Cardiac muscle cell (in vitro differentiated cells and primary cell): Measurements from ENCODE around the gene RAB27B. TPM values are rescaled to one million over a fixed set of nuclear protein-coding genes. Genes with fewer than 3 reads are reported as not detected.

ENCODE experiments used
- DNase-seq, 2 donors: peaks; one replicate each; pipeline versions ENCODE4 v3.0.0 to v3.0.0-alpha.2; 2010 to 2017; ENCODE audit warnings: low read depth in 1 of 2, low spot score in 1 of 2
- H3K27ac ChIP-seq: fragments of 200-600 bp; sonication (generic); 2 replicates; pipeline ENCODE4 v1.5.1; 2016
- H3K27me3 ChIP-seq: fragments of 200-600 bp; sonication (generic); 2 replicates; pipeline ENCODE4 v1.6.0; 2016; ENCODE audit warnings: control low read depth
- H3K36me3 ChIP-seq: fragments of 200-600 bp; sonication (generic); 2 replicates; pipeline ENCODE4 v1.5.1; 2016; ENCODE audit warnings: control low read depth
- H3K4me1 ChIP-seq: fragments of 200-600 bp; sonication (generic); 2 replicates; pipeline ENCODE4 v1.8.1; 2017; ENCODE audit warnings: low read depth, mild to moderate bottlenecking, mixed run types
- H3K4me3 ChIP-seq: fragments of 200-600 bp; sonication (generic); 2 replicates; pipeline ENCODE4 v1.5.1; 2016; ENCODE audit warnings: mild to moderate bottlenecking
- H3K9me3 ChIP-seq: fragments of 200-600 bp; sonication (generic); 2 replicates; pipeline ENCODE4 v1.5.1; 2017; ENCODE audit warnings: low read depth, mild to moderate bottlenecking, control low read depth
- CTCF ChIP-seq: IDR thresholded peaks from 2 replicates; pipeline ENCODE4 v1.5.1; 2012; ENCODE audit warnings: low read depth, mild to moderate bottlenecking, low read length
- polyA plus RNA-seq: library from polyadenylated mRNA; unstranded; fragments of >200 nt; fragmentation: Nextera tagmentation; extraction: Ambion mirVana; gene quantifications from 2 replicates; pipeline ENCODE4 v1.2.1, GENCODE V29; 2016
- total RNA-seq: library from RNA; depleted of rRNA; stranded (reverse); fragments of >200 nt; gene quantifications from 2 replicates; pipeline ENCODE4 v1.2.3, GENCODE V29; 2016

RAB27B gene
- total and polyA plus RNA-seq, 2 experiments from 2014 or later: 0.09 to 0.71 TPM

GRCh38 chr18:54904581-54904980, 76.3 kb downstream of the RAB27B start:
- TF ChIP-seq CTCF: no peak
- H3K4me3 ChIP-seq: no peak overlapping the region
- H3K27ac ChIP-seq: no peak overlapping the region
- no peak for DNase-seq
- no peaks in the 10 kb centered on the region for H3K4me1 ChIP-seq
- no peaks in the 10 kb centered on the region for H3K27me3 ChIP-seq
- no peaks in the 10 kb centered on the region for H3K36me3 ChIP-seq
- no peaks in the 10 kb centered on the region for H3K9me3 ChIP-seq

DNA sequence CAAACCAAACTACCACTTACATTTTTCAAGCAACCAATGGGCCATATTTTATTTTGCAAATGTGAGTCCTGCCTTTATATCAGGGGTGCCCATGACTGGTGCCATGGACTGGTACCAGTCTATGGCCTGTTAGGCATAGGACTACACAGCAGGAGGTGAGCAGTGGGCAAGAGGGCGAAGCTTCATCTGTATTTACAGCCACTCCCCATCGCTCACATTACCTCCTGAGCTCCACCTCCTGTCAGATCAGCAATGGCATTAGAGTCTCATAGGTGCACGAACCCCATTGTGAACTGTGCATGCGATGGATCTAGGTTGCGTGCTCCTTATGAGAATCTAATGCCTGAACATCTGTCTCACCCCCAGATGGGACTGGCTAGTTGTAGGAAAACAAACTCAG, 77.4 kb downstream of the RAB27B start:
- H3K4me3 ChIP-seq: no peak overlapping the region
- DNase-seq: no peak
- H3K9me3 ChIP-seq: no peaks in the 10 kb centered on the region
- no peaks in the 10 kb centered on the region for H3K4me1 ChIP-seq
- H3K27me3 ChIP-seq: no peaks in the 10 kb centered on the region
- H3K27ac ChIP-seq: no peak overlapping the region
- no peak for TF ChIP-seq CTCF
- no peaks in the 10 kb centered on the region for H3K36me3 ChIP-seq

GRCh38 chr18:54906331-54907185, 78.3 kb downstream of the RAB27B start:
- no peaks in the 10 kb centered on the region for H3K27me3 ChIP-seq
- no peaks in the 10 kb centered on the region for H3K9me3 ChIP-seq
- H3K4me1 ChIP-seq: no peaks in the 10 kb centered on the region
- DNase-seq: peak in 1 of 2 donors; percentile 30
- H3K27ac ChIP-seq: no peak overlapping the region
- no peaks in the 10 kb centered on the region for H3K36me3 ChIP-seq
- no peak for TF ChIP-seq CTCF
- no peak overlapping the region for H3K4me3 ChIP-seq

- no peaks in the 10 kb centered on the region for H3K27me3 ChIP-seq
- no peaks in the 10 kb centered on the region for H3K36me3 ChIP-seq
- no peak for TF ChIP-seq CTCF
- no peak for DNase-seq
- H3K27ac ChIP-seq: no peak overlapping the region
- no peak overlapping the region for H3K4me3 ChIP-seq
- H3K4me1 ChIP-seq: no peaks in the 10 kb centered on the region
- H3K9me3 ChIP-seq: no peaks in the 10 kb centered on the region
These were observed 81.3 kb downstream of the RAB27B start for GRCh38 chr18:54909538-54909937.

DNA sequence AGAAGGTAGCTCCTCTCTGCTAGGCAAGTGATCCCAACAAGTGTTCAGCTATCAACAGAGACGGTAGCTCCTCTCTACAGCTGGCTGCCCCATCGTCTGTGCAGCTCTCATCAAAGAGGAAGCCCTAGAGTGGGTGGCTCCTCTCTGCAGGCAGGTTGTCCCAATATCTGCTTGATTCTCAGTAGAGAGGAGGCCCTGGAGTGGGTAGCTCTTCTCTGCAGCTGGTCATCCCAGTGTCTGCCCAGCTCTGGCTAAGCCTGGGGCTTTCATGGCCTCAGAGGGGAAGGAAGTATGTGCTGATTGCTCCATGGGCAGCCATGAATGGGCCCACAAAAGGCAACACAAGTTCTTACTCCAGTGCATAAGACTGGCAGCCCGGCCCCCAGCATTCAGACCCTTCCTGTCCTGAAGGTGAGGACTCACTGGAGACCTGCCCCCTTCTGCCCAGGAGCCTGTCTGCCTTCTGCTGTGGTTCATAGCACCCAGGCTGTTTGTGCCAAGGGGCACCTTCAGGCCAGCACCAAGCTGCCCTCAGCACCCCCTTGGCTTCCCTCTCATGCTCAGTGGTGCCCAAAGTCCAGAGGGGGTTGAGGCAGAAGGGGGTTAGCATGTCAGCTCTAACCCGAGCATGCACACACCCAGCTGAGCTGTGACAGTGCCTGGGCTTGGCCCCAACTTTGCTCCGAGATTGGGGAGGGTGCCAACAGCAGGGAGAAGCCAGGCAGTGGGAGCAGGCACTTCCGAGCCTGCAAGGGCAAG, 82.1 kb downstream of the RAB27B start:
- H3K4me1 ChIP-seq: no peaks in the 10 kb centered on the region
- TF ChIP-seq CTCF: no peak
- H3K9me3 ChIP-seq: no peaks in the 10 kb centered on the region
- no peaks in the 10 kb centered on the region for H3K27me3 ChIP-seq
- H3K36me3 ChIP-seq: no peaks in the 10 kb centered on the region
- no peak overlapping the region for H3K4me3 ChIP-seq
- H3K27ac ChIP-seq: no peak overlapping the region
- DNase-seq: no peak
